ENCODE data around the gene KRTAP21-1. TPM values are rescaled to one million over a fixed set of nuclear protein-coding genes. Genes with fewer than 3 reads are reported as not detected.

Gene KRTAP21-1
- total and polyA plus RNA-seq, 2 of the 8 experiments (the other 6 are each of a cell fraction or from before 2014, with no cell fraction given): not detected

GRCh38 chr21:30713766-30714165 is 41.5 kb downstream of the KRTAP21-1 start:
- Histone ChIP-seq H3K23ac (ENCODE audit: insufficient read length) (no peak overlapping the region), H3K9ac (replicated peaks in 1 of 4; ENCODE audit: extremely low read depth in 1 of 4, low read depth in 3 of 4, low read length in 3 of 4) (no peak overlapping the region), H3K79me2 (ENCODE audit: control insufficient read depth in 1 of 2, insufficient read depth in 2 of 2, low read length in 2 of 2) (no peaks in the 10 kb centered on the region), H3K79me1 (ENCODE audit: low read depth, low read length) (no peaks in the 10 kb centered on the region), H2AFZ (ENCODE audit: low read length) (no peak overlapping the region), H2BK20ac (ENCODE audit: low read length) (no peak overlapping the region), H3K27me3 (replicated peaks in 1 of 4; ENCODE audit: control insufficient read depth in 3 of 4, extremely low read depth in 1 of 4, insufficient read depth in 3 of 4, low read length in 3 of 4) (no peaks in the 10 kb centered on the region), H4K8ac (ENCODE audit: extremely low read depth, insufficient read depth, low read length) (no peak overlapping the region), H3K56ac (replicated peaks; ENCODE audit: insufficient read length, low read depth, low read length) (no peak overlapping the region), H3K4me3 (ENCODE audit: extremely low read depth in 1 of 4, insufficient read depth in 2 of 4, low read depth in 3 of 4, low read length in 4 of 4) (no peak overlapping the region), H3K14ac (ENCODE audit: insufficient read length) (no peak overlapping the region), H3K18ac (ENCODE audit: extremely low read depth, low read length) (no peak overlapping the region), H3K4me1 (replicated peaks in 1 of 4; ENCODE audit: control insufficient read depth in 3 of 4, insufficient read depth in 4 of 4, low read length in 3 of 4) (no peaks in the 10 kb centered on the region), H3K9me3 (ENCODE audit: insufficient read depth in 2 of 2, low read depth in 1 of 2, low read length in 1 of 2) (no peaks in the 10 kb centered on the region; a peak in 1 of 4 replicates), H2BK120ac (replicated peaks; ENCODE audit: low read depth, low read length) (no peak overlapping the region), H2BK12ac (ENCODE audit: low read depth, low read length) (no peak overlapping the region), H3K4me2 (ENCODE audit: insufficient read depth in 1 of 2, low read depth in 2 of 2, low read length in 2 of 2) (no peak overlapping the region), H4K20me1 (replicated peaks in 1 of 2; ENCODE audit: control insufficient read depth in 1 of 2, insufficient read depth in 2 of 2, low read length in 2 of 2) (no peaks in the 10 kb centered on the region), H4K91ac (replicated peaks; ENCODE audit: insufficient read length, low read length) (no peak overlapping the region), H3K36me3 (ENCODE audit: control insufficient read depth in 2 of 4, insufficient read depth in 4 of 4, low read length in 3 of 4) (no peaks in the 10 kb centered on the region), H3K4ac (replicated peaks; ENCODE audit: insufficient read length, low read depth, low read length) (no peak overlapping the region), H2BK5ac (ENCODE audit: low read depth, low read length) (no peak overlapping the region), H2BK15ac (ENCODE audit: low read length) (no peak overlapping the region), H3K27ac (ENCODE audit: low read depth, low read length) (no peak overlapping the region), H4K5ac (ENCODE audit: insufficient read length, low read depth, low read length) (no peak overlapping the region), H2AK5ac (ENCODE audit: low read depth, low read length) (no peak overlapping the region), H3K23me2 (ENCODE audit: low read depth, low read length) (no peaks in the 10 kb centered on the region)
- ChIA-PET CTCF (ENCODE audit: partially characterized antibody) (no interaction called here), POLR2A (ENCODE audit: partially characterized antibody) (no interaction called here)
- no peak for DNase-seq (ENCODE audit: low read depth in 1 of 2, low spot score in 2 of 2)
- WGBS, 2 experiments (ENCODE audit: extremely low coverage in 1 of 2, insufficient coverage in 1 of 2, insufficient read length in 1 of 2, insufficient replicate concordance in 2 of 2, low coverage in 1 of 2, low lambda C conversion rate in 2 of 2, missing lambda C conversion rate in 1 of 2): 93% methylated on average over 3 of the region's 3 CpGs; no CpG with 5 or more reads in 1 of the 2 experiments
- no peak for FAIRE-seq
- TF ChIP-seq EZH2 (IDR thresholded peaks at IDR 0.05; ENCODE audit: low read depth, low read length, severe bottlenecking): no peak
- no peak for TF ChIP-seq SIN3A (conservative IDR thresholded peaks at IDR 0.05 in 1 of 2, IDR thresholded peaks at IDR 0.05 in 1 of 2; ENCODE audit: low read depth in 1 of 2, low read length in 2 of 2)
- TF ChIP-seq HDAC6 (IDR thresholded peaks at IDR 0.05; ENCODE audit: low read depth, low read length): no peak
- no peak for TF ChIP-seq HDAC2 (IDR thresholded peaks at IDR 0.05; ENCODE audit: borderline replicate concordance in 1 of 2, low read depth in 2 of 2, low read length in 2 of 2)
- TF ChIP-seq, protein P1, sequence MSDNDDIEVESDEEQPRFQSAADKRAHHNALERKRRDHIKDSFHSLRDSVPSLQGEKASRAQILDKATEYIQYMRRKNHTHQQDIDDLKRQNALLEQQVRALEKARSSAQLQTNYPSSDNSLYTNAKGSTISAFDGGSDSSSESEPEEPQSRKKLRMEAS (IDR thresholded peaks at IDR 0.05): no peak

Measured in H1 (cell line).